PFSK-1 (cell line): ENCODE data around the gene DHX16.

Experiments used
- FOXP2 ChIP-seq: optimal IDR thresholded peaks from 2 replicates; pipeline ENCODE3; 2011; ENCODE audit warnings: borderline replicate concordance, control low read depth, inconsistent platforms; ENCODE audit not compliant: insufficient read depth; ENCODE audit errors: extremely low read length, extremely low read depth
- POLR2AphosphoS5 ChIP-seq: IDR thresholded peaks from 2 replicates; pipeline ENCODE4 v1.6.1; 2012; ENCODE audit warnings: low read depth, mild to moderate bottlenecking, control low read depth, low read length, moderate library complexity
- REST ChIP-seq, 2 experiments: IDR thresholded peaks; 2 replicates each; pipeline versions ENCODE4 v1.6.1 to v1.8.0; 2011 to 2012; ENCODE audit warnings: low read depth in 2 of 2, low read length in 2 of 2, control low read depth in 1 of 2, inconsistent platforms in 1 of 2, mild to moderate bottlenecking in 1 of 2, moderate library complexity in 1 of 2; ENCODE audit not compliant: insufficient read depth in 1 of 2
- SIN3A ChIP-seq: IDR thresholded peaks from 2 replicates; pipeline ENCODE4 v1.6.1; 2012; ENCODE audit warnings: mild to moderate bottlenecking, low read length, moderate library complexity, borderline replicate concordance; ENCODE audit not compliant: insufficient read depth
- TAF1 ChIP-seq: IDR thresholded peaks from 2 replicates; pipeline ENCODE4 v1.6.1; 2012; ENCODE audit warnings: low read length, control low read depth, borderline replicate concordance; ENCODE audit not compliant: insufficient read depth

DNA sequence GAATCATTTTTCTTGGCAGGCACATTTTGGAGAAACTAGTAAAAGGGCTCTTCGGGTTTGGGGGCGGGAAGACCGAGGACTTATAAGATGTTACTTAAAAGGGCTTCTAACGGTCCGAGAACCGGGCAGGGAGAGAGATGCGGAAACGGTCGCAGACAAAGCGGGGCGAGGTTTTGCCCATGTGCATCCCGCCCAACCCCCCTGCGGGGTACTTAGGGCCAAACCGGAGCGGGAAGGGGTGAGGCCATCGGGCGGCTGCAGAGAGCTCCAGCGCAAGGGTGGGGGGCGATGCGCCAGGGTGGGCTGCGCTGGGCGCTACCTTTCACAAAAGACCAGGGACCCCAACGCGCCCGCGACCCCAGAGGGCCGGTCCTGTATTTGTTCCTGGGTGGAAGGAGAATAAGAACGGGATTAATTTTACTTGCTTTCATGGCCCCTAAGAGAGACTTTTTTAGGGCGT is 48.0 kb upstream of the DHX16 start:
- TF ChIP-seq SIN3A (no peak), POLR2AphosphoS5 (no peak), FOXP2 (no peak), REST (IDR thresholded peaks at IDR 0.05; ENCODE audit: insufficient read depth in 1 of 2, low read depth in 2 of 2, low read length in 2 of 2) (no peak), TAF1 (no peak)
